ENCODE results near the gene INTS1. TPM values are rescaled to one million over a fixed set of nuclear protein-coding genes. Genes with fewer than 3 reads are reported as not detected.

The INTS1 gene
- polyA plus RNA-seq, 3 donors, result 81.0 to 97.4 (median 95.7) TPM

Other genes with a start within 250 kb of the INTS1 start
- gene MICALL2, start 44.9 kb downstream of the INTS1 start, polyA plus RNA-seq (ENCODE audit: insufficient read length in 3 of 3), result 10 to 100 TPM in 2 of 3 donors, 1 to 10 TPM in 1; 9.6 to 13.7 (median 10.6) TPM
- 10 to 100 TPM in 2 of 3 donors, 1 to 10 TPM in 1; 9.9 to 13.5 (median 12.9) TPM for gene MAFK, start 26.3 kb upstream of the INTS1 start, polyA plus RNA-seq (ENCODE audit: insufficient read length in 3 of 3)
- gene TMEM184A, start 51.8 kb upstream of the INTS1 start, polyA plus RNA-seq (ENCODE audit: insufficient read length in 3 of 3), result 1 to 10 TPM; 6.0 to 9.7 (median 8.6) TPM
- gene PSMG3, start 65.6 kb upstream of the INTS1 start, polyA plus RNA-seq (ENCODE audit: insufficient read length in 3 of 3), result 10 to 100 TPM; 32.8 to 40.3 (median 34.1) TPM
- 10 to 100 TPM; 14.3 to 18.3 (median 18.1) TPM for gene ELFN1, start 165.9 kb upstream of the INTS1 start, polyA plus RNA-seq (ENCODE audit: insufficient read length in 3 of 3)

All from renal pelvis (tissue), 3 donors.